Endothelial cell of umbilical vein (primary cell): ENCODE measurements around the gene CMTM2. TPM values are rescaled to one million over a fixed set of nuclear protein-coding genes. Genes with fewer than 3 reads are reported as not detected.

ENCODE experiments used
- BruUV-seq: library from RNA; stranded (reverse); fragments of 400-500 nt; replicated peaks from 2 replicates; lab custom pipeline; 2021; lab: Mats Ljungman, UMichigan
- CTCF ChIA-PET: fragments of 300-600, 350-600 bp; sonication (Branson Sonifier 250); formaldehyde crosslinking; loops from one replicate; lab custom pipeline; 2021; ENCODE audit warnings: antibody characterized with exemption, inconsistent platforms; lab: Charles Lee
- POLR2A ChIA-PET: fragments of 300-600, 350-600 bp; sonication (Branson Sonifier 250); formaldehyde crosslinking; loops from one replicate; lab custom pipeline; 2021; ENCODE audit warnings: antibody characterized with exemption, inconsistent platforms; lab: Charles Lee
- DNase-seq: peaks from one replicate; pipeline ENCODE4 v3.0.0-alpha.2; 2011; ENCODE audit warnings: low read depth, low spot score
- FAIRE-seq: peaks from 2 replicates; lab custom pipeline; 2011; peaks lifted over from hg19 to GRCh38; lab: Jason Lieb, UNC
- H2AFZ ChIP-seq: 2 replicates; pipeline ENCODE4 v1.6.0; 2012; ENCODE audit warnings: low read depth, low read length, control low read depth, inconsistent platforms
- H3K27ac ChIP-seq: 2 replicates; pipeline ENCODE4 v1.5.1; 2011; ENCODE audit warnings: low read depth, mild to moderate bottlenecking, control low read depth, low read length, moderate library complexity; ENCODE audit not compliant: insufficient read depth
- H3K27me3 ChIP-seq, 2 experiments: 2 replicates each; pipeline versions ENCODE4 v1.6.0 to v1.6.1; 2011; ENCODE audit warnings: low read length in 2 of 2, mixed read lengths in 1 of 2; ENCODE audit not compliant: control insufficient read depth in 2 of 2, insufficient read depth in 2 of 2
- H3K36me3 ChIP-seq, 2 experiments: 2 replicates in 1 of 2; 3 replicates in 1 of 2; pipeline ENCODE4 v1.5.1; 2011; ENCODE audit warnings: low read length in 2 of 2, mild to moderate bottlenecking in 1 of 2, moderate library complexity in 1 of 2; ENCODE audit not compliant: control insufficient read depth in 2 of 2, insufficient read depth in 2 of 2; ENCODE audit errors: extremely low read depth in 1 of 2
- H3K4me1 ChIP-seq: 3 replicates; pipeline ENCODE4 v1.5.1; 2011; ENCODE audit warnings: mild to moderate bottlenecking, low read length; ENCODE audit not compliant: control insufficient read depth, insufficient read depth; ENCODE audit errors: extremely low read depth
- H3K4me2 ChIP-seq: 2 replicates; pipeline ENCODE4 v1.6.1; 2011; ENCODE audit warnings: low read length, control low read depth, mixed read lengths; ENCODE audit not compliant: insufficient read depth
- H3K4me3 ChIP-seq, 3 experiments: fragments of 200-600 bp in 1 of 3; sonication (generic), shearing (Covaris generic) in 1 of 3; replicated peaks in 1 of 3; 2 replicates each; pipeline ENCODE4 v1.5.1; 2011 to 2016; ENCODE audit warnings: control low read depth in 3 of 3, low read length in 3 of 3, mild to moderate bottlenecking in 2 of 3, inconsistent platforms in 1 of 3, low read depth in 1 of 3, moderate library complexity in 1 of 3; ENCODE audit not compliant: insufficient read depth in 1 of 3
- H3K79me2 ChIP-seq: 2 replicates; pipeline ENCODE4 v1.6.0; 2012; ENCODE audit warnings: low read length, inconsistent platforms; ENCODE audit not compliant: control insufficient read depth, insufficient read depth
- H3K9ac ChIP-seq: replicated peaks from 2 replicates; pipeline ENCODE3; 2011; ENCODE audit warnings: low read length, control low read depth; ENCODE audit not compliant: insufficient read depth; ENCODE audit errors: extremely low read depth
- H3K9me1 ChIP-seq: replicated peaks from 3 replicates; pipeline ENCODE4 v1.6.0; 2011; ENCODE audit warnings: mild to moderate bottlenecking, low read length; ENCODE audit not compliant: control insufficient read depth, insufficient read depth; ENCODE audit errors: extremely low read depth
- H3K9me3 ChIP-seq: replicated peaks from 2 replicates; pipeline ENCODE4 v1.5.1; 2012; ENCODE audit warnings: low read length, inconsistent platforms; ENCODE audit not compliant: control insufficient read depth, insufficient read depth
- H4K20me1 ChIP-seq: replicated peaks from 2 replicates; pipeline ENCODE3; 2011; ENCODE audit warnings: mild to moderate bottlenecking, low read length; ENCODE audit not compliant: control insufficient read depth, insufficient read depth; ENCODE audit errors: extremely low read depth
- CTCF ChIP-seq, 2 donors: IDR thresholded peaks; 1 replicate in 1 of 2; 2 replicates in 1 of 2; pipeline ENCODE4 v1.5.1; 2011; ENCODE audit warnings: low read length in 2 of 2, mild to moderate bottlenecking in 2 of 2, moderate library complexity in 2 of 2, control low read depth in 1 of 2, inconsistent platforms in 1 of 2, low read depth in 1 of 2; ENCODE audit not compliant: insufficient read depth in 1 of 2; ENCODE audit errors: extremely low read depth in 1 of 2
- EZH2 ChIP-seq: IDR thresholded peaks from 2 replicates; pipeline ENCODE4 v1.6.1; 2012; ENCODE audit warnings: borderline replicate concordance, low read depth, mild to moderate bottlenecking, moderate library complexity, low read length, inconsistent platforms; ENCODE audit not compliant: severe bottlenecking
- FOS ChIP-seq: IDR thresholded peaks from 2 replicates; pipeline ENCODE4 v1.6.1; 2011; ENCODE audit warnings: mild to moderate bottlenecking, low read length, moderate library complexity, borderline replicate concordance; ENCODE audit not compliant: insufficient read depth
- JUN ChIP-seq: IDR thresholded peaks from 2 replicates; pipeline ENCODE4 v1.6.1; 2011; ENCODE audit warnings: borderline replicate concordance, low read depth; ENCODE audit not compliant: insufficient read length, insufficient read depth
- MYC ChIP-seq: IDR thresholded peaks from one replicate; pipeline ENCODE4 v1.6.1; 2011; ENCODE audit warnings: mild to moderate bottlenecking, low read depth, low read length
- POLR2A ChIP-seq: IDR thresholded peaks from 2 replicates; pipeline ENCODE4 v1.6.1; 2012; ENCODE audit warnings: low read depth, mild to moderate bottlenecking, control low read depth, low read length
- POLR2AphosphoS5 ChIP-seq: IDR thresholded peaks from 2 replicates; pipeline ENCODE4 v1.6.1; 2012; ENCODE audit warnings: low read depth, mild to moderate bottlenecking, control low read depth, low read length, moderate library complexity; ENCODE audit not compliant: insufficient read depth
- dilution Hi-C: fragments of 300-500 bp; cut with MboI; formaldehyde crosslinking; loops from one replicate; pipeline ENCODE4 v1.15.0; 2019; ENCODE audit warnings: low sequenced_read_pairs; ENCODE audit not compliant: extremely low pct_ligation_motif_present
- intact Hi-C: fragments of 100-400 bp; cut with micrococcal nuclease; formaldehyde crosslinking; loops from one replicate; pipeline ENCODE4 v1.10.0; 2022
- polyA plus RNA-seq, 4 experiments: library from polyadenylated mRNA; depleted of rRNA in 3 of 4; stranded (reverse) in 3 of 4; unstranded in 1 of 4; fragments of >200 nt; gene quantifications; 2 replicates each; pipeline versions ENCODE4 v1.2.1 to v1.2.3, GENCODE V29; 2011 to 2012; ENCODE audit warnings: missing spikeins in 1 of 4
- total RNA-seq: library from RNA; stranded (reverse); gene quantifications from 2 replicates; pipeline ENCODE4 v1.2.3, GENCODE V29; 2021

CMTM2 gene
- total and polyA plus RNA-seq, 2 donors (not counting 3 experiments of a cell fraction or from before 2014, with no cell fraction given): not detected

GRCh38 chr16:66563574-66564334, 15.5 kb upstream of the CMTM2 start:
- intact Hi-C loops: loop anchor here (1.0 kb wide), 1 partner anchor 42 kb away; no protein-coding TSS in a partner anchor
- H3K36me3 ChIP-seq: peaks cover 4 to 19% of the 10 kb centered on the region in 2 experiments
- peaks cover 27% of the 10 kb centered on the region for H3K4me1 ChIP-seq

More at GRCh38 chr16:66563574-66564334, 15.5 kb upstream of the CMTM2 start:
- Histone ChIP-seq H3K4me2 (no peak overlapping the region), H3K27me3 (no peaks in the 10 kb centered on the region), H4K20me1 (no peaks in the 10 kb centered on the region), H3K9ac (no peak overlapping the region), H3K4me3 (no peak overlapping the region), H3K79me2 (peaks cover 26% of the 10 kb centered on the region), H3K9me1 (no peaks in the 10 kb centered on the region), H3K27ac (peak overlapping the region; percentile 82), H2AFZ (no peak overlapping the region), H3K9me3 (no peaks in the 10 kb centered on the region)
- no TSS peak for BruUV-seq
- ChIA-PET POLR2A (no interaction called here), CTCF (interaction anchor here (0.9 to 3.1 kb wide), 14 partner anchors 9 to 55 kb away, joined by 3 to 15 read pairs (median 4); partner anchors contain the start of gene CKLF)
- no peak for FAIRE-seq
- TF ChIP-seq POLR2A: no peak
- TF ChIP-seq POLR2AphosphoS5: no peak
- TF ChIP-seq FOS: no peak
- no peak for TF ChIP-seq MYC
- no peak for TF ChIP-seq JUN
- TF ChIP-seq CTCF (IDR thresholded peaks at IDR 0.05; ENCODE audit: extremely low read depth in 1 of 2, insufficient read depth in 1 of 2, low read depth in 1 of 2, low read length in 2 of 2): no peak
- TF ChIP-seq EZH2: no peak
- DNase-seq: no peak
- dilution Hi-C loops: no loop called here
